C4-2B (cell line): ENCODE measurements around the gene OSBPL9.

Experiments used
- CTCF ChIP-seq: fragments of 450-650 bp; conservative IDR thresholded peaks from 2 replicates; pipeline ENCODE4 v1.5.1; 2017; ENCODE audit warnings: mild to moderate bottlenecking
- ZFX ChIP-seq: fragments of 450-650 bp; IDR thresholded peaks from 2 replicates; pipeline ENCODE4 v1.6.1; 2017

GRCh38 chr1:51716746-51717145 lies 99.9 kb downstream of the OSBPL9 start:
- TF ChIP-seq CTCF (no peak), ZFX (no peak)
